Measurements from ENCODE around the gene PLEKHA5.

Gene PLEKHA5

GRCh38 chr12:19248929-19249602 is 119.5 kb downstream of the PLEKHA5 start:
- TF ChIP-seq CTCF (IDR thresholded peaks at IDR 0.05; ENCODE audit: insufficient read depth, low read depth, low read length, missing control alignments) = no peak
- peak; percentile 69 for DNase-seq (ENCODE audit: low read depth)
- no peak overlapping the region for H3K4me3 ChIP-seq (ENCODE audit: low read length)

GRCh38 chr12:19251481-19252132 is 122.1 kb downstream of the PLEKHA5 start:
- DNase-seq (ENCODE audit: low read depth) = no peak
- no peak overlapping the region for H3K4me3 ChIP-seq (ENCODE audit: low read length)

GRCh38 chr12:19260135-19260534 is 130.6 kb downstream of the PLEKHA5 start:
- no peak overlapping the region for H3K4me3 ChIP-seq (ENCODE audit: low read length)
- no peak for TF ChIP-seq CTCF (IDR thresholded peaks at IDR 0.05; ENCODE audit: insufficient read depth, low read depth, low read length, missing control alignments)
- no peak for DNase-seq (ENCODE audit: low read depth)

More at GRCh38 chr12:19251481-19252132, 122.1 kb downstream of the PLEKHA5 start:
- TF ChIP-seq CTCF (IDR thresholded peaks at IDR 0.05; ENCODE audit: insufficient read depth, low read depth, low read length, missing control alignments) = no peak

- H3K4me3 ChIP-seq (ENCODE audit: low read length) = no peak overlapping the region
- DNase-seq (ENCODE audit: low read depth) = no peak
- TF ChIP-seq CTCF (IDR thresholded peaks at IDR 0.05; ENCODE audit: insufficient read depth, low read depth, low read length, missing control alignments) = no peak
These were observed 132.2 kb downstream of the PLEKHA5 start for GRCh38 chr12:19261773-19262172.

- DNase-seq (ENCODE audit: low read depth) = no peak
- H3K4me3 ChIP-seq (ENCODE audit: low read length) = no peak overlapping the region
- no peak for TF ChIP-seq CTCF (IDR thresholded peaks at IDR 0.05; ENCODE audit: insufficient read depth, low read depth, low read length, missing control alignments)
These were observed 134.1 kb downstream of the PLEKHA5 start for GRCh38 chr12:19263672-19264071.

GRCh38 chr12:19273482-19274330 is 144.2 kb downstream of the PLEKHA5 start:
- H3K4me3 ChIP-seq (ENCODE audit: low read length) = no peak overlapping the region
- peak; percentile 90 for DNase-seq (ENCODE audit: low read depth)
- no peak for TF ChIP-seq CTCF (IDR thresholded peaks at IDR 0.05; ENCODE audit: insufficient read depth, low read depth, low read length, missing control alignments)
